Stimulated activated CD4-positive, alpha-beta T cell treated with anti-CD3 and anti-CD28 coated beads, TNF-alpha, amount 100 ng/mL, for 24 hours (primary cell): Measurements from ENCODE around the gene CD24.
"Not testable (repeated sequence)": the region's sequence is repeated elsewhere in the genome, so short reads cannot be mapped to it uniquely, and the experiment has no call there.

ENCODE experiments used
- DNase-seq, 3 experiments: peaks; one replicate each; pipeline ENCODE4 v3.0.0-alpha.2; 2020; ENCODE audit warnings: low read depth in 3 of 3

Gene CD24

GRCh38 chr6:106974336-106974998, at the start of gene CD24:
Gene CD24, minus strand, starts transcription at chr6:106974729. Its CDS starts 83 bp downstream, at chr6:106974646.
- peak in 1 of 3 experiments; percentile 14 for DNase-seq

DNA sequence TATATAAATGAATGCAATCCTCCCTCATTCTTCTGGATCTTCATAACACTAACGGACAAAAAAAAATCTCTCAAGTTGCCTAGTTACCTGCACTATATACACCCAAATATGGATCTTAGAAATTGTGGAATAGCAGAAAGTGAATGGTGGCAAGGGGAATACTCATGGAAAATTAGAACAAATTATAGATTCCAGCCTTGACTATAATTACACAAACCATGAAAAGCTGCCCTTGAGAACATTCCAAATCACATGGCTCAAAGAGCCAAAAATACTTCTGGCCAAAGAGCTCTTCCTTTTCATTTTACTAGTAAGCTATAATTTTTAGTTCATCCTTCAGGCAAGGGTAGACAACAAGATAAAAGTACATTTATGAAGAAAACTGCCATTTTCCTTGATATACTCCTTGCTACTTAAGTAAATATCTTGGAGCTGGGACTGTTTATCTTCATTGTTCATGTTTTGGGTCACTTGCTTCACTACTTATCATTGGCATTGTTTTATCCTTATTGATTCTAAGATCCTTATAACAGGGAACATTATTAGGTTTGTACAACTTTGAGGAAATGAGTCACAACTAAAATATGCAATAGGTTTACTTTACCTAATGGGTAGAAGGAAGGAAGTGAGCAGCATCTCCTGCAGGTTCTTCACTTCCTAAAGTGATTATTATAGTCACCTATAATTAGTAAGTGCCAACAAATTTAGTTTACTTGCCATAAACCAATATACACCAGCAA, 47.1 kb upstream of the CD24 start:
- no peak for DNase-seq

DNA sequence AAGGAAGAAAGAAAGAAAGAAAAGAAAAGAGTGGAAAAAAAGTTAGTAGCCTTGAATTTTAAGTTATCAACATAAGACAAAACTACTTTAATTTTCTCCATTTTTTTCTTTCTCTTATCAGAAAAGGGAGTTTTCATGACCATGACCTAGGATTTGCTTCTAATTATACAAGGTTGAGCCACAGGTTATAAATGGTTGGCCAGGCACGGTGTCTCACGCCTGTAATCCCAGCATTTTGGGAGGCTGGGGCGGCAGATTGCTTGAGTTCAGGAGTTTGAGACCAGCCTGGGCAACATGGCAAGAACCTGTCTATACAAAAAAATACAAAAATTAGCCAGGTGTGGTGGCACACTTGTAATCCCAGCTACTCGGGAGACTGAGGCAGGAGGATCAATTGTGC, 45.7 kb upstream of the CD24 start:
- DNase-seq: no peak

GRCh38 chr6:107019628-107020027, 45.1 kb upstream of the CD24 start:
- not testable (repeated sequence) for DNase-seq

- DNase-seq: no peak
Observed at GRCh38 chr6:107019047-107019446, 44.5 kb upstream of the CD24 start.

GRCh38 chr6:107009499-107009898, 35.0 kb upstream of the CD24 start:
- DNase-seq: no peak

DNA sequence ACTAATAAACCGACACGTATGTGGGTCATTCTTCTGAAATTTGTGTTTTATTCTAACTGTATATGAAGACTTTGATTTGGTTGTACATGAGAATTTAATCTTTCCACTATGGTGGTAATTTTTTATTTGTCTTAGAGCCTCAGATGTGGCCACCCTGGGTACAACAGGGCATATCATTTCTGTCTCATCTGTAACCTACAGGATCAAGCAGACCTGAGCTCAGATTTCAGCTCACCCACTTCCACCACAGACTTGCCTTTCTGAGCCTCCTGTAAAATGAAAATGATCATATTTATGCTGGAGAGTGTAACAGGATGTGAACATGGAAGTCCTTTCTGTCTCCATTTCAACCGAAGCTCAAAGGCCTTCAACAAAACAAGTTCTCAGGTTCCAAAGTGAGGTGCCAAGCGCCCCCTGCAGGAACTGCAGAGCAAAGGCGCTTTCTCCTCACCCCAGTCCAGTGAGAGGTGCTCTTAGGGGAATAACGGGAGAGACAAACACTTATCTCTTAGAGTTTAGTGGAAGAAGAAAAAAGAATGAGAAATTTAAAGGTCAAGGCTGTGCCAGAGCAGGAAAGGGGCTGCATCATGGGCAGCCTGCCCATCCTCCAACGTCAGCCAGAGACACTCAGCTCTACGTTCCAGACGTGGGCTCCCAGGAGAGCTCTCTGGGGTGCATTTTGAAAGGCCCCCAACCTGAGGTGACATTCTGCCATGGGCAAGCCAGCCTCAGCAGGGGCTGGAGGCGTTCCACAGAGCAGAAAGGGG, 23.0 kb upstream of the CD24 start:
- DNase-seq: peak in 2 of 3 experiments; percentile 11 to 51

GRCh38 chr6:106995640-106996039, 21.1 kb upstream of the CD24 start:
- DNase-seq: no peak

DNA sequence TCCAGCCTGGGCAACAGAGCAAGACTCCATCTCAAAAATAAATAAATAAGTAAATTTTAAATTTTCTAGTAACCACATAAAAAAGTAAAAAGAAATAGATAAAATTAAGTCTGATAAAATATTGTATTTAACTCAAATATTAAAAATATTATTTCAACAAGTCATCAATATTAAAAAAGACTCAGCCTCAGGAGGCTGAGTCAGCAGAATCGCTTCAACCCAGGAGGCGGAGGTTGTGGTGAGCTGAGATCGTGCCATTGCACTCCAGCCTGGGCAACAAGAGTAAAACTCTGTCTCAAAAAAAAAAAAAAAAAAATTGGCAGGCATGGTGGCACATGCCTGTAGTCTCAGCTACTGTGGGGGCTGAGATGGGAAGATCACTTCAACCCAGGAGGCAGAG, 15.2 kb upstream of the CD24 start:
- not testable (repeated sequence) for DNase-seq

GRCh38 chr6:106988664-106989063, 14.1 kb upstream of the CD24 start:
- DNase-seq: no peak

GRCh38 chr6:106981926-106982325, 7.4 kb upstream of the CD24 start:
- DNase-seq: no peak

- DNase-seq: no peak
Observed at GRCh38 chr6:106980926-106981325, 6.4 kb upstream of the CD24 start.

DNA sequence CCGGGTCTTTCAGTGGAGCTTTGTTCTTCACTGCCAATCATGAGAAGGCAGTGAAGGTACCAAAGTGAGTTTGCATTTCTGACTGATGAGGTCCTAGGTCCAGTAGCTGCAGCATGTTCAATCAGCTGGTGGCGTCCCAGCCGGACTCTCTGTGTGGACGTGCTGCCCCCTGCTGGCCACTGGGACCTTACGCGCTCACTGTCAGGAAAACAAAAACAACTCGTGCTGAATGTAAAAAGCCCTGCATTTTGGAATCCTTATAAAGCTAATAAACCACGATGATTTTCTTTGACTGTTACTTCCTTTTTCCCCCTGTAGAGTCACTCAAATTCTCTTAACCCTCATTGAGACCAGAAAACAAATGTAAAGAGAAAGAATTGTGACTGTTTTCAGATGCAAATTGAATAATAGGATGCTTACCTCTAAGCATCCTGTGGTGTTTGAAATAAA, 4.9 kb upstream of the CD24 start:
- DNase-seq: peak; percentile 63 to 80 (median 66)

- no peak for DNase-seq
Observed at GRCh38 chr6:106977246-106977645, 2.7 kb upstream of the CD24 start.

- no peak for DNase-seq
Observed at GRCh38 chr6:106976270-106976669, 1.7 kb upstream of the CD24 start.

DNA sequence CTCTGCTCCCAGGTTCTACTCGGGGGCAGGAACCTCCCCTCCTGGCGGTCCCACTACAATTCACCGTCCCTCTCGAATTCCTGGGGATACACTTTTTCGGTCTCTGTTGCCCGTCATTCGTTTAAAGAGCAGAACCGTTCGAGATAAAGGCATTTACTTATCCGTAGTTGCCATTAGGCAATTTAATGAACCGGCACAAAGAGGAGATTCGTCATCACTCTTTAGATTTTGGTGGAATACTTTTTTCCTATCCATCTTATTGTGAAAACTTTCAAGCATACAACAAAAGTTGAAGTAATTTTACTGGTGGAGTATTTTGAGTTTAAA, 1.2 kb upstream of the CD24 start:
- no peak for DNase-seq

- no peak for DNase-seq
Observed at GRCh38 chr6:106974999-106975737, 639 bp upstream of the CD24 start.

DNA sequence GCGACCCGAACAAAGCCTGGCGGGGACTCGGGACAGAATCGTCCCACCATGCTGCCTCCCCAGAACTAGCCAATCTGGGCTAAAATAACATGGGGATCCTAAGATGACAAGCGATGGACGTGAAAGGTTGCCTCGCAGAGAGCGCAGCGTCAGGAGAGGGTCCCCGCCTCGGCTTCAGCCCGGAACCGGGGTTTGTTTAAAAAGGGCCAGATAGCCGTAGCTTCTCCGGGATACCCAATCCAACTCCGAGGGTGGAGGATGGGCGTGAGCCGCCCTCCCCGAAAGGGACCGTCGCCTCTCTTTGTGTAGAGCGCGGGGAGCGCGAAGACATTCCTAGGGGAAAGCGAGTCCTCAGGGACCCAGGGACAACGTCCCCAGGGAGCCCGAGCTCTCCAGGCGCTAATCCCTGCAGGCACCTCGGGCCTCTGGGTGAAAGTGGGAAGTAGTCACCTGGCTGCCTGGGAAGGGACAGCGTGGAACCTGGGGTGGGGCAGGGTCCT, 643 bp downstream of the CD24 start:
- no peak for DNase-seq

- no peak for DNase-seq
Observed at GRCh38 chr6:106973018-106973835, 1.3 kb downstream of the CD24 start.

GRCh38 chr6:106972500-106972899, 2.0 kb downstream of the CD24 start:
- no peak for DNase-seq

- not testable (repeated sequence) for DNase-seq
Observed at GRCh38 chr6:106970769-106971168, 3.8 kb downstream of the CD24 start.
